HEK293 (cell line): ENCODE measurements around the gene AHRR.

Source experiments
- CTCF ChIA-PET: fragments of 350-600 bp; formaldehyde crosslinking; extraction: SDS; loops from one replicate; lab custom pipeline; 2021; ENCODE audit warnings: antibody characterized with exemption; lab: Yijun Ruan, JAX
- POLR2A ChIA-PET: fragments of 300-600 bp; formaldehyde crosslinking; extraction: SDS; loops from one replicate; lab custom pipeline; 2020; ENCODE audit warnings: antibody characterized with exemption, inconsistent platforms; lab: Yijun Ruan, JAX
- H3K27ac ChIP-seq: fragments of 200-500 bp; sonication (Bioruptor generic); 2 replicates; pipeline ENCODE4 v1.5.1; 2014; ENCODE audit warnings: low read depth, low read length, control low read depth, inconsistent platforms; ENCODE audit errors: extremely low read depth
- H3K36me3 ChIP-seq, 2 experiments: fragments of 200-500 bp in 1 of 2; sonication (Bioruptor generic) in 1 of 2; 1 replicate in 1 of 2; 2 replicates in 1 of 2; pipeline ENCODE4 v1.5.1; 2014 to 2017; ENCODE audit warnings: inconsistent platforms in 2 of 2, low read length in 2 of 2; ENCODE audit not compliant: control insufficient read depth in 2 of 2, insufficient read depth in 1 of 2
- H3K4me1 ChIP-seq: fragments of 200-500 bp; sonication (Bioruptor generic); 2 replicates; pipeline ENCODE4 v1.5.1; 2014; ENCODE audit warnings: mild to moderate bottlenecking, low read length, inconsistent platforms; ENCODE audit not compliant: control insufficient read depth, insufficient read depth
- H3K4me3 ChIP-seq: 2 replicates; pipeline ENCODE4 v1.5.1; 2011; ENCODE audit warnings: low read depth, mild to moderate bottlenecking, control low read depth, low read length, moderate library complexity
- H3K9me3 ChIP-seq: fragments of 200-500 bp; sonication (Bioruptor generic); 2 replicates; pipeline ENCODE4 v1.5.1; 2014; ENCODE audit warnings: low read depth, low read length, inconsistent platforms; ENCODE audit not compliant: control insufficient read depth, insufficient read depth
- BCL11A ChIP-seq: fragments of 450-650 bp; formaldehyde crosslinking; IDR thresholded peaks from 2 replicates; pipeline ENCODE4 v1.5.1; 2016; ENCODE audit warnings: low read depth, missing biosample characterization, missing genetic modification characterization
- BCL11B ChIP-seq: fragments of 450-650 bp; formaldehyde crosslinking; IDR thresholded peaks from 2 replicates; pipeline ENCODE4 v1.5.1; 2016; ENCODE audit warnings: low read depth, missing biosample characterization, missing genetic modification characterization
- GLI2 ChIP-seq: fragments of 450-650 bp; formaldehyde crosslinking; IDR thresholded peaks from 2 replicates; pipeline ENCODE4; 2017; ENCODE audit warnings: missing biosample characterization, missing genetic modification characterization, low read depth, borderline replicate concordance
- KLF16 ChIP-seq: fragments of 450-650 bp; formaldehyde crosslinking; IDR thresholded peaks from 2 replicates; pipeline ENCODE4 v1.5.1; 2017; ENCODE audit warnings: missing biosample characterization, missing genetic modification characterization
- KLF8 ChIP-seq: fragments of 450-650 bp; formaldehyde crosslinking; IDR thresholded peaks from 2 replicates; pipeline ENCODE4 v1.5.1; 2016; ENCODE audit warnings: missing biosample characterization, missing genetic modification characterization
- MYNN ChIP-seq: fragments of 450-650 bp; formaldehyde crosslinking; IDR thresholded peaks from 2 replicates; pipeline ENCODE4 v1.5.1; 2016; ENCODE audit warnings: missing biosample characterization, missing genetic modification characterization, borderline replicate concordance
- OVOL3 ChIP-seq: fragments of 450-650 bp; formaldehyde crosslinking; IDR thresholded peaks from 2 replicates; pipeline ENCODE4 v1.5.1; 2016; ENCODE audit warnings: missing biosample characterization, missing genetic modification characterization
- SCRT2 ChIP-seq: fragments of 450-650 bp; formaldehyde crosslinking; IDR thresholded peaks from 2 replicates; pipeline ENCODE4 v1.5.1; 2016; ENCODE audit warnings: missing biosample characterization, missing genetic modification characterization
- SP7 ChIP-seq: fragments of 450-650 bp; formaldehyde crosslinking; IDR thresholded peaks from 2 replicates; pipeline ENCODE4 v1.5.1; 2016; ENCODE audit warnings: missing biosample characterization, missing genetic modification characterization
- WT1 ChIP-seq: fragments of 450-650 bp; formaldehyde crosslinking; IDR thresholded peaks from 2 replicates; pipeline ENCODE4 v1.5.1; 2016; ENCODE audit warnings: missing biosample characterization, missing genetic modification characterization
- ZBTB20 ChIP-seq: fragments of 450-650 bp; formaldehyde crosslinking; IDR thresholded peaks from 2 replicates; pipeline ENCODE4 v1.5.1; 2016; ENCODE audit warnings: missing biosample characterization, missing genetic modification characterization
- ZFHX2 ChIP-seq: fragments of 450-650 bp; formaldehyde crosslinking; conservative IDR thresholded peaks from 2 replicates; pipeline ENCODE4 v1.5.1; 2016; ENCODE audit warnings: missing biosample characterization, missing genetic modification characterization
- ZFP3 ChIP-seq: fragments of 450-650 bp; formaldehyde crosslinking; IDR thresholded peaks from 2 replicates; pipeline ENCODE4 v1.5.1; 2016; ENCODE audit warnings: low read depth, missing biosample characterization, missing genetic modification characterization
- ZNF18 ChIP-seq: fragments of 450-650 bp; formaldehyde crosslinking; IDR thresholded peaks from 2 replicates; pipeline ENCODE4 v1.5.1; 2016; ENCODE audit warnings: missing biosample characterization, missing genetic modification characterization
- ZNF19 ChIP-seq: fragments of 450-650 bp; formaldehyde crosslinking; IDR thresholded peaks from 2 replicates; pipeline ENCODE4; 2016; ENCODE audit warnings: missing biosample characterization, missing genetic modification characterization, low read depth
- ZNF202 ChIP-seq: fragments of 450-650 bp; formaldehyde crosslinking; IDR thresholded peaks from 2 replicates; pipeline ENCODE4 v1.5.1; 2016; ENCODE audit warnings: missing biosample characterization, missing genetic modification characterization, borderline replicate concordance
- ZNF354C ChIP-seq: fragments of 450-650 bp; formaldehyde crosslinking; IDR thresholded peaks from 2 replicates; pipeline ENCODE4 v1.5.1; 2016; ENCODE audit warnings: missing biosample characterization, missing genetic modification characterization, low read depth, borderline replicate concordance
- ZNF391 ChIP-seq: fragments of 450-650 bp; formaldehyde crosslinking; IDR thresholded peaks from 2 replicates; pipeline ENCODE4 v1.5.1; 2016; ENCODE audit warnings: low read depth, missing biosample characterization, missing genetic modification characterization, borderline replicate concordance
- ZNF404 ChIP-seq: fragments of 450-650 bp; formaldehyde crosslinking; IDR thresholded peaks from 2 replicates; pipeline ENCODE4 v1.5.1; 2017; ENCODE audit warnings: missing biosample characterization, missing genetic modification characterization
- ZNF423 ChIP-seq: fragments of 450-650 bp; formaldehyde crosslinking; IDR thresholded peaks from 2 replicates; pipeline ENCODE4 v1.5.1; 2016; ENCODE audit warnings: missing biosample characterization, missing genetic modification characterization
- ZNF473 ChIP-seq: fragments of 450-650 bp; formaldehyde crosslinking; IDR thresholded peaks from 2 replicates; pipeline ENCODE4 v1.5.1; 2017; ENCODE audit warnings: missing biosample characterization, missing genetic modification characterization
- ZNF488 ChIP-seq: fragments of 450-650 bp; formaldehyde crosslinking; IDR thresholded peaks from 2 replicates; pipeline ENCODE4 v1.5.1; 2016; ENCODE audit warnings: missing biosample characterization, missing genetic modification characterization
- ZNF510 ChIP-seq: fragments of 450-650 bp; formaldehyde crosslinking; IDR thresholded peaks from 2 replicates; pipeline ENCODE4 v1.5.1; 2018; ENCODE audit warnings: mild to moderate bottlenecking, missing genetic modification characterization, missing biosample characterization; ENCODE audit not compliant: insufficient replicate concordance
- ZNF555 ChIP-seq: fragments of 450-650 bp; formaldehyde crosslinking; conservative IDR thresholded peaks from 2 replicates; pipeline ENCODE4 v1.5.1; 2017; ENCODE audit warnings: missing biosample characterization, mild to moderate bottlenecking, missing genetic modification characterization, inconsistent platforms
- ZNF560 ChIP-seq: fragments of 450-650 bp; formaldehyde crosslinking; IDR thresholded peaks from 2 replicates; pipeline ENCODE4 v1.5.1; 2017; ENCODE audit warnings: missing biosample characterization, missing genetic modification characterization, borderline replicate concordance
- ZNF600 ChIP-seq: fragments of 450-650 bp; formaldehyde crosslinking; IDR thresholded peaks from 2 replicates; pipeline ENCODE4 v1.5.1; 2016; ENCODE audit warnings: missing biosample characterization, missing genetic modification characterization
- ZNF621 ChIP-seq: fragments of 450-650 bp; formaldehyde crosslinking; IDR thresholded peaks from 2 replicates; pipeline ENCODE4 v1.5.1; 2017; ENCODE audit warnings: missing biosample characterization, missing genetic modification characterization
- ZNF629 ChIP-seq: fragments of 450-650 bp; formaldehyde crosslinking; IDR thresholded peaks from 2 replicates; pipeline ENCODE4 v1.5.1; 2017; ENCODE audit warnings: missing biosample characterization, missing genetic modification characterization
- ZNF776 ChIP-seq: fragments of 450-650 bp; formaldehyde crosslinking; IDR thresholded peaks from 2 replicates; pipeline ENCODE4 v1.5.0; 2017; ENCODE audit warnings: missing biosample characterization, missing genetic modification characterization, borderline replicate concordance
- ZNF837 ChIP-seq: fragments of 450-650 bp; formaldehyde crosslinking; IDR thresholded peaks from 2 replicates; pipeline ENCODE4 v1.5.1; 2016; ENCODE audit warnings: missing biosample characterization, missing genetic modification characterization
- ZSCAN4 ChIP-seq: fragments of 450-650 bp; formaldehyde crosslinking; IDR thresholded peaks from 2 replicates; pipeline ENCODE4 v1.5.1; 2017; ENCODE audit warnings: missing biosample characterization, missing genetic modification characterization

AHRR gene

GRCh38 chr5:352639-353611 lies 31.4 kb downstream of the AHRR start:
- ChIA-PET POLR2A (no interaction called here), CTCF (interaction anchor here (1.2 to 1.3 kb wide), 2 partner anchors 15 to 94 kb away, joined by 3 to 4 read pairs; no protein-coding TSS in a partner anchor)
- no peak overlapping the region for H3K27ac ChIP-seq
- no peaks in the 10 kb centered on the region for H3K36me3 ChIP-seq
- no peaks in the 10 kb centered on the region for H3K4me1 ChIP-seq
- no peaks in the 10 kb centered on the region for H3K9me3 ChIP-seq
- H3K4me3 ChIP-seq: no peak overlapping the region
- TF ChIP-seq ZNF629 (tag by site-specific recombination): no peak
- TF ChIP-seq ZNF837 (tag by site-specific recombination): no peak
- no peak for TF ChIP-seq ZNF555 (tag by site-specific recombination)
- TF ChIP-seq ZNF776 (tag by site-specific recombination): no peak
- TF ChIP-seq ZNF391: no peak
- TF ChIP-seq ZFHX2 (tag by site-specific recombination): no peak
- TF ChIP-seq BCL11A (tag by site-specific recombination): peak; percentile 94; the same call in 1 of the 2 replicates
- no peak for TF ChIP-seq ZNF560 (tag by site-specific recombination)
- no peak for TF ChIP-seq ZNF19 (tag by site-specific recombination)
- no peak for TF ChIP-seq ZNF18 (tag by site-specific recombination)
- no peak for TF ChIP-seq MYNN (tag by site-specific recombination)
- no peak for TF ChIP-seq ZNF202
- no peak for TF ChIP-seq WT1 (tag by site-specific recombination)
- no peak for TF ChIP-seq ZNF404 (tag by site-specific recombination)
- TF ChIP-seq ZNF510 (tag by site-specific recombination): no peak
- no peak for TF ChIP-seq ZSCAN4 (tag by site-specific recombination)
- peak; percentile 63; the same call in 1 of the 2 replicates for TF ChIP-seq ZBTB20 (tag by site-specific recombination)
- peak; percentile 98 for TF ChIP-seq BCL11B (tag by site-specific recombination)
- TF ChIP-seq ZNF621 (tag by site-specific recombination): no peak
- TF ChIP-seq ZNF354C (tag by site-specific recombination): no peak
- no peak for TF ChIP-seq ZNF473
- TF ChIP-seq KLF8: no peak
- TF ChIP-seq GLI2 (tag by site-specific recombination): no peak
- TF ChIP-seq ZNF488 (tag by site-specific recombination): no peak
- TF ChIP-seq SCRT2 (tag by site-specific recombination): 0 out of 2 replicates have a peak, but pooled peaks have one; percentile 14
- TF ChIP-seq OVOL3 (tag by site-specific recombination): no peak
- no peak for TF ChIP-seq SP7 (tag by site-specific recombination)
- 0 out of 2 replicates have a peak, but pooled peaks have one; percentile 21 for TF ChIP-seq ZNF600 (tag by site-specific recombination)
- no peak for TF ChIP-seq ZNF423 (tag by site-specific recombination)
- TF ChIP-seq KLF16: no peak
- TF ChIP-seq ZFP3 (tag by site-specific recombination): no peak
